GM12878 (cell line): ENCODE measurements around the gene NKIRAS1. TPM values are rescaled to one million over a fixed set of nuclear protein-coding genes. Genes with fewer than 3 reads are reported as not detected.

Experiments used
- ATAC-seq: fragments of 200-7000 bp; cut with Tn5 transposase; 3 replicates; pipeline ENCODE4 v1.9.1; 2020; ENCODE audit warnings: mild to moderate bottlenecking, moderate library complexity
- BruUV-seq: library from RNA; stranded (reverse); fragments of 400-500 nt; replicated peaks from 2 replicates; lab custom pipeline; 2021; lab: Mats Ljungman, UMichigan
- CTCF ChIA-PET: fragments of 300-600 bp; sonication (Branson Sonifier 250); formaldehyde crosslinking; extraction: SDS; loops from one replicate; lab custom pipeline; 2021; ENCODE audit warnings: inconsistent platforms; lab: Yijun Ruan, JAX
- POLR2A ChIA-PET: fragments of 350-600 bp; formaldehyde crosslinking; extraction: SDS; loops from one replicate; lab custom pipeline; 2021; ENCODE audit warnings: inconsistent platforms; lab: Charles Lee
- RAD21 ChIA-PET: fragments of 300-600 bp; sonication (Branson Sonifier 250); formaldehyde crosslinking; loops from one replicate; lab custom pipeline; 2023; ENCODE audit warnings: antibody characterized with exemption; ENCODE audit not compliant: unreplicated experiment; lab: Charles Lee
- SMC1A ChIA-PET: fragments of 300-600 bp; sonication (Branson Sonifier 250); formaldehyde crosslinking; loops from one replicate; lab custom pipeline; 2023; ENCODE audit not compliant: unreplicated experiment, uncharacterized antibody; lab: Charles Lee
- DNase-seq: peaks from one replicate; pipeline ENCODE4 v3.0.0-alpha.2; 2011; ENCODE audit warnings: low read depth, low spot score
- FAIRE-seq: peaks from 3 replicates; lab custom pipeline; 2011; peaks lifted over from hg19 to GRCh38; lab: Jason Lieb, UNC
- H2AFZ ChIP-seq: 2 replicates; pipeline ENCODE4 v1.6.0; 2011; ENCODE audit warnings: low read depth, low read length, control low read depth; ENCODE audit not compliant: control insufficient read depth
- H3K27ac ChIP-seq: 2 replicates; pipeline ENCODE4 v1.5.1; 2011; ENCODE audit warnings: control low read depth; ENCODE audit not compliant: control insufficient read depth, insufficient read depth
- H3K27me3 ChIP-seq, 2 experiments: replicated peaks in 1 of 2; 2 replicates each; pipeline versions ENCODE4 v1.6.0 to v1.6.1; 2011; ENCODE audit warnings: low read length in 1 of 2; ENCODE audit not compliant: control insufficient read depth in 2 of 2, insufficient read depth in 2 of 2
- H3K36me3 ChIP-seq, 2 experiments: 2 replicates each; pipeline ENCODE4 v1.5.1; 2011; ENCODE audit warnings: low read length in 1 of 2; ENCODE audit not compliant: control insufficient read depth in 2 of 2, insufficient read depth in 2 of 2
- H3K4me1 ChIP-seq: 2 replicates; pipeline ENCODE4 v1.6.1; 2011; ENCODE audit warnings: mild to moderate bottlenecking, low read length, moderate library complexity, mixed read lengths; ENCODE audit not compliant: control insufficient read depth, insufficient read depth
- H3K4me2 ChIP-seq: 2 replicates; pipeline ENCODE4 v1.6.0; 2011; ENCODE audit warnings: control low read depth; ENCODE audit not compliant: control insufficient read depth, insufficient read depth
- H3K4me3 ChIP-seq: fragments of 200-600 bp; sonication (generic); 2 replicates; pipeline ENCODE4 v1.5.1; 2016
- H3K79me2 ChIP-seq: 2 replicates; pipeline ENCODE4 v1.6.0; 2011; ENCODE audit warnings: low read length; ENCODE audit not compliant: control insufficient read depth, insufficient read depth
- H3K9ac ChIP-seq: 2 replicates; pipeline ENCODE4 v1.8.0; 2011; ENCODE audit warnings: low read length, control low read depth, mixed read lengths; ENCODE audit not compliant: control insufficient read depth, insufficient read depth
- H3K9me3 ChIP-seq: replicated peaks from 3 replicates; pipeline ENCODE4 v1.5.1; 2011; ENCODE audit warnings: mild to moderate bottlenecking, low read length; ENCODE audit not compliant: control insufficient read depth, insufficient read depth
- H4K20me1 ChIP-seq: 2 replicates; pipeline ENCODE4 v1.6.0; 2011; ENCODE audit not compliant: control insufficient read depth, insufficient read depth
- BCL11A ChIP-seq: IDR thresholded peaks from 2 replicates; pipeline ENCODE4 v1.6.1; 2011; ENCODE audit warnings: low read depth, low read length
- CHD4 ChIP-seq: fragments of 200-600 bp; sonication (generic); IDR thresholded peaks from 2 replicates; pipeline ENCODE4 v1.6.1; 2016; ENCODE audit warnings: mild to moderate bottlenecking
- EED ChIP-seq: sonication (generic); IDR thresholded peaks from 2 replicates; pipeline ENCODE4 v1.6.1; 2016; ENCODE audit warnings: antibody characterized with exemption, low read depth
- ESRRA ChIP-seq: IDR thresholded peaks from 2 replicates; pipeline ENCODE4 v1.6.1; 2012; ENCODE audit warnings: mild to moderate bottlenecking, low read length, improper control_type of control experiment
- NR2C1 ChIP-seq: fragments of 450-650 bp; IDR thresholded peaks from 2 replicates; pipeline ENCODE4 v1.6.1; 2017; ENCODE audit warnings: antibody characterized with exemption, mild to moderate bottlenecking, moderate library complexity
- PAX8 ChIP-seq: fragments of 450-650 bp; IDR thresholded peaks from 2 replicates; pipeline ENCODE4 v1.6.1; 2017; ENCODE audit warnings: mild to moderate bottlenecking, moderate library complexity
- PKNOX1 ChIP-seq: fragments of 450-650 bp; IDR thresholded peaks from 2 replicates; pipeline ENCODE4 v1.6.1; 2016; ENCODE audit warnings: mild to moderate bottlenecking
- PML ChIP-seq: IDR thresholded peaks from 2 replicates; pipeline ENCODE4 v1.6.1; 2012; ENCODE audit warnings: low read length, inconsistent platforms
- SMAD5 ChIP-seq: IDR thresholded peaks from 2 replicates; pipeline ENCODE4 v1.6.1; 2016; ENCODE audit warnings: antibody characterized with exemption, low read depth
- ZBTB40 ChIP-seq: fragments of 450-650 bp; IDR thresholded peaks from 2 replicates; pipeline ENCODE4 v1.6.1; 2016; ENCODE audit warnings: mild to moderate bottlenecking, moderate library complexity, borderline replicate concordance
- ZSCAN29 ChIP-seq: fragments of 450-650 bp; IDR thresholded peaks from 2 replicates; pipeline ENCODE4 v1.6.1; 2017; ENCODE audit warnings: mild to moderate bottlenecking, moderate library complexity
- WGBS: methylation state at CpG from one replicate; pipeline ENCODE4 v1.1.6; 2016; ENCODE audit warnings: low lambda C conversion rate; ENCODE audit not compliant: insufficient replicate concordance, insufficient coverage; ENCODE audit errors: missing lambda C conversion rate; 5-methylcytosine and 5-hydroxymethylcytosine counted together
- in situ Hi-C: fragments of 300-500 bp; cut with MboI; formaldehyde crosslinking; loops from 9 replicates; pipeline ENCODE4 v1.14.3; 2018; ENCODE audit warnings: mixed read lengths
- intact Hi-C: fragments of 100-400 bp; cut with micrococcal nuclease; formaldehyde crosslinking; loops from one replicate; pipeline ENCODE4 v1.14.2; 2022; ENCODE audit not compliant: unreplicated experiment
- polyA plus RNA-seq, 11 experiments: library from polyadenylated mRNA; depleted of rRNA in 4 of 11; unstranded in 6 of 11; stranded (reverse) in 5 of 11; fragments of >200 nt; fragmentation: Nextera tagmentation in 4 of 11; fragmentation: Illumina TruSeq in 1 of 11; extraction: Ambion mirVana in 4 of 11; extraction: Trizol in 1 of 11; gene quantifications; 1 replicate in 1 of 11; 2 replicates in 10 of 11; pipeline versions ENCODE4 v1.2.1 to v1.2.3, GENCODE V29; 2011 to 2016; ENCODE audit warnings: inconsistent platforms in 2 of 11, missing spikeins in 2 of 11, low read depth in 1 of 11
- total RNA-seq, 4 experiments: library from RNA; depleted of rRNA in 3 of 4; stranded (reverse); fragments of >200 nt in 3 of 4; fragmentation: Illumina TruSeq in 1 of 4; extraction: Trizol in 1 of 4; gene quantifications; 2 replicates each; pipeline versions ENCODE4 v1.2.1 to v1.2.3, GENCODE V29; 2013 to 2021
- TF ChIP-seq, protein P1 (sequence below): fragments of 450-650 bp; IDR thresholded peaks from 2 replicates; pipeline ENCODE4 v1.6.1; 2017; ENCODE audit warnings: mild to moderate bottlenecking, low read depth, inconsistent platforms; ENCODE audit not compliant: poor library complexity, severe bottlenecking

NKIRAS1 gene
- total and polyA plus RNA-seq, 10 of the 15 experiments (the other 5 are each of a cell fraction or from before 2014, with no cell fraction given): 7.1 to 17.9 (median 10.9) TPM

GRCh38 chr3:23966328-23966727, 49.5 kb upstream of the NKIRAS1 start:
- FAIRE-seq: no peak
- Histone ChIP-seq H3K4me3 (no peak overlapping the region), H3K27ac (no peak overlapping the region), H3K27me3 (no peaks in the 10 kb centered on the region), H3K36me3 (peaks cover 0 to 9% of the 10 kb centered on the region in 2 experiments; a peak in 2 of 4 replicates), H4K20me1 (no peaks in the 10 kb centered on the region), H3K4me2 (no peak overlapping the region), H3K9ac (no peak overlapping the region), H3K9me3 (no peaks in the 10 kb centered on the region), H3K4me1 (no peaks in the 10 kb centered on the region), H2AFZ (no peak overlapping the region), H3K79me2 (no peaks in the 10 kb centered on the region)
- ChIA-PET POLR2A (no interaction called here), RAD21 (no interaction called here), CTCF (no interaction called here), SMC1A (interaction anchor here (1.1 to 4.4 kb wide), 3 partner anchors 8 to 271 kb away, joined by 3 to 17 read pairs (median 3); no protein-coding TSS in a partner anchor)
- no peak for DNase-seq
- no peak for ATAC-seq
- intact Hi-C loops (no loop called here), in situ Hi-C loops (no loop called here)
- WGBS: 92% methylated on average over 1 of the region's 1 CpG
- TF ChIP-seq BCL11A: no peak
- TF ChIP-seq ESRRA: no peak
- TF ChIP-seq EED: no peak
- no peak for TF ChIP-seq CHD4
- TF ChIP-seq ZBTB40: no peak
- no peak for TF ChIP-seq ZSCAN29
- no peak for TF ChIP-seq PAX8
- TF ChIP-seq NR2C1: no peak
- TF ChIP-seq SMAD5: no peak
- TF ChIP-seq PML: no peak
- no peak for TF ChIP-seq PKNOX1
- TF ChIP-seq, protein P1, sequence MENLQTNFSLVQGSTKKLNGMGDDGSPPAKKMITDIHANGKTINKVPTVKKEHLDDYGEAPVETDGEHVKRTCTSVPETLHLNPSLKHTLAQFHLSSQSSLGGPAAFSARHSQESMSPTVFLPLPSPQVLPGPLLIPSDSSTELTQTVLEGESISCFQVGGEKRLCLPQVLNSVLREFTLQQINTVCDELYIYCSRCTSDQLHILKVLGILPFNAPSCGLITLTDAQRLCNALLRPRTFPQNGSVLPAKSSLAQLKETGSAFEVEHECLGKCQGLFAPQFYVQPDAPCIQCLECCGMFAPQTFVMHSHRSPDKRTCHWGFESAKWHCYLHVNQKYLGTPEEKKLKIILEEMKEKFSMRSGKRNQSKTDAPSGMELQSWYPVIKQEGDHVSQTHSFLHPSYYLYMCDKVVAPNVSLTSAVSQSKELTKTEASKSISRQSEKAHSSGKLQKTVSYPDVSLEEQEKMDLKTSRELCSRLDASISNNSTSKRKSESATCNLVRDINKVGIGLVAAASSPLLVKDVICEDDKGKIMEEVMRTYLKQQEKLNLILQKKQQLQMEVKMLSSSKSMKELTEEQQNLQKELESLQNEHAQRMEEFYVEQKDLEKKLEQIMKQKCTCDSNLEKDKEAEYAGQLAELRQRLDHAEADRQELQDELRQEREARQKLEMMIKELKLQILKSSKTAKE: no peak
- BruUV-seq: no TSS peak
